GM13976 (cell line): ENCODE measurements around the gene DYNC1H1.

Source experiments
- DNase-seq: peaks from one replicate; pipeline ENCODE4 v3.0.0; 2012; ENCODE audit warnings: low spot score
- CTCF ChIP-seq: IDR thresholded peaks from 2 replicates; pipeline ENCODE4 v1.5.1; 2012; ENCODE audit warnings: borderline replicate concordance, mild to moderate bottlenecking; ENCODE audit not compliant: insufficient read depth; ENCODE audit errors: extremely low read depth, missing control alignments, control extremely low read depth
- in situ Hi-C: fragments of 300-500 bp; cut with MboI; formaldehyde crosslinking; loops from one replicate; pipeline ENCODE4 v1.12.0; 2022; ENCODE audit warnings: low sequenced_read_pairs, mixed read lengths, inconsistent platforms; ENCODE audit not compliant: unreplicated experiment

The DYNC1H1 gene

DNA sequence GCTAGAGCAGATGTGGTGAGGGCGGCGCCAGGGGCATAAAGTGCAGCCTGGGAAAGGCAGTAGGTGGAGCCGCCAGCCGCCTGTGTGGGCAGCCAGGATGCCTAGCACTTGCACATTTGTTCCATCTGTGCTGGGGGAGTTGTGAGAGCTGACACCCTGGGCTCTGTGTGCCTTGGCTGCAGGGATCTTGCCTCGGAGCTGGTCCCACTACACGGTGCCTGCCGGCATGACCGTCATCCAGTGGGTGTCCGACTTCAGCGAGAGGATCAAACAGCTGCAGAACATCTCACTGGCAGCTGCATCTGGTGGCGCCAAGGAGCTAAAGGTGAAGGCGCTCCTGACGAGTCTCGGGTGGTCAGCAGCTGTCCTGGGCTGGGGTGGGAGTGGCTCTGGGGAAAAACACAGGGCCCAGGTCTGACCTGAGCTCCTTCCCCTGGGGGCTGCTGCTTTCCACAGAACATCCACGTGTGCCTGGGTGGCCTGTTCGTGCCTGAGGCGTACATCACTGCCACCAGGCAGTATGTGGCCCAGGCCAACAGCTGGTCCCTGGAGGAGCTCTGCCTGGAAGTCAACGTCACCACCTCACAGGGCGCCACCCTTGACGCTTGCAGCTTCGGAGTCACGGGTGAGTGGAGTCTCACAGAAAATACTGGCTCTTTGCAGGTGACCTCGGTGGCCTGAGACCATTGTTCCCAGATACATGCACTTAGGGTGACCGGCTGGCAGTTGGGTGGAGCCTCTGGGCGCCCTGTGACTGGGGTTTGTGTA is 85.1 kb downstream of the DYNC1H1 start:
- TF ChIP-seq CTCF, result no peak
- no peak for DNase-seq
- in situ Hi-C loops, result loop anchor here (10.0 kb wide), 1 partner anchor 265 kb away; the partner anchor contains the start of gene ZNF839

- TF ChIP-seq CTCF, result no peak
- no peak for DNase-seq
- in situ Hi-C loops, result loop anchor here (10.0 kb wide), 1 partner anchor 265 kb away; the partner anchor contains the start of gene ZNF839
Measured at GRCh38 chr14:102050026-102050405, 85.6 kb downstream of the DYNC1H1 start.

DNA sequence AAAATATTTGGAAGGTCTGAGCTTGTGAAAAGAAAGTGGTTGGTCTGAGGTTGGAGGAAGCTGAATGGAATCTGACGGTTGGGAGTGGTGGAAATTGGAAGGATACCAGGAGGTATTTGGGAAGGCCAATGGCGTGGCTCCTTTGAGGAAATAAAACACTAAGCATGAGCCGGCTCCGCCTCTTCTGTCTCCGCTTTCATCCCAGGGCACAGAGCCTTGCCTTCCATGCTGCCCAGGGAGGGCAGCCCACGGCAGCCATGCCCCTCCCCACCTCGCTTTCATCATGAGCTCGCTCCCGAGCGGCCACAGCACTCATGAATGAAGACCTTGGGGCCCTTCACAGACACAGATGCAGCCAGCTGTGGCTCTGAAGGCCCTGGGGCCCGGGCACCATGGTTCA is 86.3 kb downstream of the DYNC1H1 start:
- DNase-seq, result no peak
- TF ChIP-seq CTCF, result no peak
- in situ Hi-C loops, result loop anchor here (10.0 kb wide), 1 partner anchor 264 kb away; the partner anchor contains the start of gene ZNF839

DNA sequence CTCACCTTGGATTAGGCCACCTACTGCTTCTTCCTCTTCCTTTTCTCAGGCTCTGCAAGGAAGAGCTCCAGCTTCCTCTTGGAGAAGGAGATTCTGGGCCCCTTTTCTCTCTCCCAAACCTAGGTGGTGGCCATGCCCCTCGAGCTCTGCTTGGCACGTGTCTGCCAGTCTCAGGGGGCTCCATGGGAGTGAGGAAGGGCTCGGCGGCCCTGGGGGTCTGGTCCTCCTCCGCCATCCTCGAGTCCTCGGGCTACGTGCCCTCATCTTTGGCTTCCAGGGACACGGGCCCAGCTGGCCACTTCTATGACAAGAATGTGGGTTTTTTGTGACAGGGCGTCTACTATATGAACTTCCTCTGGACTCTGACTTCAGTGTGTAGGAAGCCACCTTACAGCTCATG is 88.1 kb downstream of the DYNC1H1 start:
- in situ Hi-C loops, result loop anchor here (10.0 kb wide), 1 partner anchor 262 kb away; the partner anchor contains the start of gene ZNF839

DNA sequence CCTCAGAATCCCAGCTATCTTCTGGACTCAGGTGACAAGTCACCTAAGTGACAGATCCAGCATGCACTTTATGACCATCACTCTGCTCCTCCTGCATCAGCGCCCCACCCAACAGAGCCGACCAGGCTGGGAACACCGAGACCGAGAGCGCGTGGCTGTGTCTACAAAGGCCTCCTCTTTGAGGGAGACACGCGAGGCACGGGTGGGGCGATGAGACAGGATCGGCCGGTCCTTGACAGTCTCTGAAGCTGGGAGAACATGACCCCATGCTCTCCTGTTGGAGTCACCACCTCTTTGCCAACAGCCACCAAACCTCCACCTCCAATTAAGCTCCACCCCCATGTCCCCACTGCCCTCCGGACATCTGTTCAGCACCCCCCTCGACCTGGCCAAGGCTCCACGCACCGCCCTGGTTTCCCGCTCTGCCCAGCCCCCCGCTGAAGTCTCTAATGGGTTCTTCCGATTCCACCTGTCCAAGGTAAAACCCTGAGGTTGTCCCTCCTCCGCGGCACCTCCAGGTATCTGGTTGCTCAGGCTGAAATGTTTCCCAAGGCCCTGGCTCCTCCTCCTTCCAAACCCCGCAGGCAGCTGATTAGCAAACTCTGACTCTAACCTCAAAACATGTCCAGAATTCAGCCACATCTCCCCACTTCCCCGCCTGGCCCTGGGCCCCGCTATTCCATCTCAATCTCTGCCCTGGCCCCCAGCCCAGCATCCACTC is 91.0 kb downstream of the DYNC1H1 start:
- DNase-seq, result no peak
- no peak for TF ChIP-seq CTCF
- in situ Hi-C loops, result loop anchor here (10.0 kb wide), 1 partner anchor 259 kb away; the partner anchor contains the start of gene ZNF839

More for the DNA sequence above, 88.1 kb downstream of the DYNC1H1 start:
- no peak for DNase-seq
- no peak for TF ChIP-seq CTCF

GRCh38 chr14:102056694-102057442 is 92.5 kb downstream of the DYNC1H1 start:
- in situ Hi-C loops, result loop anchor here (10.0 kb wide), 1 partner anchor 258 kb away; the partner anchor contains the start of gene ZNF839
- no peak for DNase-seq

More at GRCh38 chr14:102056694-102057442, 92.5 kb downstream of the DYNC1H1 start:
- TF ChIP-seq CTCF, result no peak
